CD4-positive, alpha-beta T cell treated with Interleukin-15 for 4 hours (primary cell): ENCODE measurements around the gene LRRC8B.
"Not testable (repeated sequence)": the region's sequence is repeated elsewhere in the genome, so short reads cannot be mapped to it uniquely, and the experiment has no call there.

Experiments
- DNase-seq: peaks from one replicate; pipeline ENCODE4 v3.0.0-alpha.2; 2020; ENCODE audit warnings: low spot score

The LRRC8B gene

GRCh38 chr1:89608319-89608983, 83.8 kb downstream of the LRRC8B start:
- DNase-seq: peak; percentile 84

GRCh38 chr1:89608984-89609725, 84.5 kb downstream of the LRRC8B start:
- peak; percentile 60 for DNase-seq

GRCh38 chr1:89609781-89610456, 85.3 kb downstream of the LRRC8B start:
- peak; percentile 61 for DNase-seq

GRCh38 chr1:89610457-89611011, 85.9 kb downstream of the LRRC8B start:
- peak; percentile 73 for DNase-seq

- DNase-seq: peak; percentile 63
Observed at GRCh38 chr1:89611721-89612120, 87.1 kb downstream of the LRRC8B start.

- DNase-seq: no peak
Observed at GRCh38 chr1:89613928-89614327, 89.3 kb downstream of the LRRC8B start.

GRCh38 chr1:89615676-89616598, 91.3 kb downstream of the LRRC8B start:
- DNase-seq: no peak

- DNase-seq: no peak
Observed at GRCh38 chr1:89616844-89617627, 92.4 kb downstream of the LRRC8B start.

GRCh38 chr1:89620664-89621063, 96.0 kb downstream of the LRRC8B start:
- DNase-seq: no peak

GRCh38 chr1:89622895-89623294, 98.3 kb downstream of the LRRC8B start:
- peak; percentile 56 for DNase-seq

GRCh38 chr1:89624314-89624713, 99.7 kb downstream of the LRRC8B start:
- no peak for DNase-seq

GRCh38 chr1:89624715-89625323, 100.2 kb downstream of the LRRC8B start:
- no peak for DNase-seq

- DNase-seq: no peak
Observed at GRCh38 chr1:89627596-89627962, 103.0 kb downstream of the LRRC8B start.

- DNase-seq: no peak
Observed at GRCh38 chr1:89629146-89629545, 104.5 kb downstream of the LRRC8B start.

GRCh38 chr1:89629600-89629999, 105.0 kb downstream of the LRRC8B start:
- not testable (repeated sequence) for DNase-seq

GRCh38 chr1:89630048-89630447, 105.4 kb downstream of the LRRC8B start:
- no peak for DNase-seq

- no peak for DNase-seq
Observed at GRCh38 chr1:89631816-89632656, 107.4 kb downstream of the LRRC8B start.

- DNase-seq: peak; percentile 87
Observed at GRCh38 chr1:89632657-89633247, 108.1 kb downstream of the LRRC8B start, which contains the start of gene LRRC8C. Gene LRRC8C, plus strand, starts transcription at chr1:89633120. Its CDS starts 53,354 bp downstream, at chr1:89686474.

GRCh38 chr1:89633248-89633799, 108.7 kb downstream of the LRRC8B start:
- peak; percentile 61 for DNase-seq
